HG03025 (cell line): ENCODE measurements around the gene GULP1.
"Not testable (repeated sequence)": the region's sequence is repeated elsewhere in the genome, so short reads cannot be mapped to it uniquely, and the experiment has no call there.

ENCODE experiments used
- ATAC-seq: cut with Tn5 transposase; IDR thresholded peaks from one replicate; pipeline ENCODE4 v1.9.1; 2021; ENCODE audit warnings: mild to moderate bottlenecking, moderate library complexity; ENCODE audit not compliant: unreplicated experiment, low FRiP score

Gene GULP1, protein sequence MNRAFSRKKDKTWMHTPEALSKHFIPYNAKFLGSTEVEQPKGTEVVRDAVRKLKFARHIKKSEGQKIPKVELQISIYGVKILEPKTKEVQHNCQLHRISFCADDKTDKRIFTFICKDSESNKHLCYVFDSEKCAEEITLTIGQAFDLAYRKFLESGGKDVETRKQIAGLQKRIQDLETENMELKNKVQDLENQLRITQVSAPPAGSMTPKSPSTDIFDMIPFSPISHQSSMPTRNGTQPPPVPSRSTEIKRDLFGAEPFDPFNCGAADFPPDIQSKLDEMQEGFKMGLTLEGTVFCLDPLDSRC

DNA sequence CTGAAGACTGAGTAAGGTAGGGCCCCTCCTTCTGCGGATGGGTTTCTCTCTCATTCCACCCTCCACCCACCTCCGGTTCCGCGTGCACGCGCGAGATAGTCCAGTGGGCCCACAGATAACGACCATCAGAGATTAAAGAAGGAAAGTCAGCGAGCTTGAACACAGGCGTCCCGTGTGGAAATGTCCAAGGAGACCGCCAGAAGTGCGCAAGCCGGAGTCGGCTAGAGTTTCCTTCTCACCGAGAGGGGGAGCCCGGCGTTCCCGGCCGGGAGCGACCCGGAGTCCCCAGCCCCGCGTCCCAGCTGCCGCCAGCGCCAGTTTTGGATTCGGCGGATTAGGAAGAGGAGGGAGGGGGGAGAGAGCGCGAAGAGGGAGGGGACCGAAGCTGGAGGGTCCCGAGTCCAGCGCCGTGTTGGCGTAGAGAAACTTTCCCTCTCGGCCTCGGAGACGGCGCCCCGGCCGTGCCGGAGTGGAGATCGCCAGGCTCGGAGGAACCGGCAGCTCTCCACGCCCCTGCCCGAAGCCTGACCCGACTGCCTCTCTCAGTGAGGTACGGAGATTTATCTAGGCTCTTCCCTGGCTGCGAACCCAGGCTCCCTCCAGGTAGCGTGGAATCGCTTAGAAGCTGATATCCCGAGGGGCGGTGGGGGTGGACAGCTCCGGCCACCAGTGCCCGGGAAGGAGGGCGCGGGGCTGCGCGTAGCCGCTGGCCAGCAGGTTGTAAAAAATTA, at the start of gene GULP1:
TSS of gene GULP1 (plus strand) at position 258 of the 731 bp plus-strand sequence. CDS start 185,829 bp downstream, outside the sequence.
- no peak for ATAC-seq

DNA sequence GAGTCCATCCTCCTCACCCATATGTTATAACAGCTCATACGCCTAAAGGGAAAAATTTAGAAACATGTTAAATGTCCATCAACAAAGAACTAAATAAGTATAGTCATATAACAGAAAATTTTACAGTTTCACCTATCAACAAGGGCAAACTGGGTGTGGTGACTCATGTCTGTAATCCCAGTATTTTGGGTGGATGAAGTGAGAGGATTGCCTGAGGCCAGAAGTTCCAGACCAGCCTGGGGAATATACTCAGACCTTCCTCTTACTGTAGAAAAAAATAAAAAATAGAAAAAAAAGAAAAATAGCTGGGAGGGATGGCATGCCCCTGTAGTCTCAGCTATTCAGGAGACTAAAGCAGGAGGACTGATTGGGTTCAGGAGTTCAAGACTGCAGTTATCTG, 48.3 kb upstream of the GULP1 start:
- ATAC-seq: no peak

DNA sequence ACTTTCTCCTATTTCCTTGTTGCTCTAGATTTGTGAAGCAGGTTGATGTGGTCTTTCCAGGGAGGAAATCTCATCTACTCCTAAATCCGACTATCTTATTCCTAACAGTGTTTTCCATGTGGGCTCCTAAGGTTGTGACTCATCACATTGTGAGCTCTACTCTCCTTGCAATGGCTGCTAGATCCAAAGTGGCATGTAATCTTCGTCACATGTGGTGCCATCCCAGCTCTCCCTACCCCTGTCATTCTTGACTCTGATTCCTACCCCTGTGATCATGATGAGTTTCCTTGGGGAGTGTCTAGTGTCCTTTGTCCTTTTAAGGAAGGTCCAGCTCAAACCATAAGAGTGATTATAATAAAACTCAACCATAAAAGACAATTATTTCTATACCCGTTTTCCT, 47.3 kb upstream of the GULP1 start:
- no peak for ATAC-seq

DNA sequence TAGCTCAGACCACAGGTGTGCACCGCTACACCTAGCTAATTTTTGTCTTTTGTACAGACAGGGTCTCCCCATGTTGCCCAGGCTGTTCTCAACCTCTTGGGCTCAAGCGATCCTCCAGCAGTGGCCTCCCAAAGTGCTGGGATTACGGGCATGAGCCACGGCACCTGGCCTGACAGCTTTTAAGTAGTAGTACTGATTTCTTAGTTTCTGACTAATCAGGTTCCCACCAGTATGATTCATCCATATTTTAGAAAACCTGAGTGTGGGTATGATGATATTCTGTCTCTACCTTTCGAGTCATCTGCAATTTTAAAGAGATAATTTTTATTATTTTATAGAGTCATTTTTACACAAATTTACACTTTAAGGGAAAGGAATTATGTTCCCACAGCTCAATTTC, 46.4 kb upstream of the GULP1 start:
- no peak for ATAC-seq

DNA sequence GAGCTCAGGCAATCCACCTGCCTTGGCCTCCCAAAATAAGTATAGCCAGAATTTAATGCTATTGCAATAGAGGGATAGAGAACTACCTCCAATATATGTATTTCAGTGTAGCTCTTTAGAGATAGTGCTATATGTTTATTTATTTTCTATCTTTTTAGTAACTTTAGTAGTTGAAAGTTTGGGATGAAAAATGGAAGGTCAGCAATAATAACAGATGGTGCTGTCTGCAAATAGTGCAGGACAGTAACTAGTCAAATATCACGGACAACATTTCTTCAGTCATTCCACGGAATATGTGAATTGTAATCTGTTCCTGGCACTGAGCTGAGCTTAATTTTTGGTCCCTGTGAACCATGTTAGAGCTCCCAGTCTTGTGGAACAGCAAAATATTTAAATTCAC, 43.2 kb upstream of the GULP1 start:
- no peak for ATAC-seq

DNA sequence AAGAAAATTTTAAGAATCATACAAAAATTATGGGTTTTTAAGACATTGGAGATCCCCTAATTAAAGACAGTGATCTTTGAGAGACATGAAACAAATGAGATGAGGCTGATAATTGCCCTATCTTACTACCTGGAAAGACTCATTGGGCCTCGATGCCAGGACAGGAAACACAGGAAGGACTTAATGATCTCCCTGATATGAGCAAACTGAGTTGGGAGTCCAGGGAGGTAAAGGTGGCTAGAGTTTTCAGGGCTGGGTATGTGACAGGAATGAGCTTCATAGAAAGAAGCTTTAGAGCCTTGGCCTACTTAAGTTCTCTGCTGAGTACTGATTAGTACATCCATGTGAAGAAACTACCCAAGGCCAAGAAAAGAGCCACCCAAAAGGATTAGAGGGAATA, 40.6 kb upstream of the GULP1 start:
- ATAC-seq: no peak

DNA sequence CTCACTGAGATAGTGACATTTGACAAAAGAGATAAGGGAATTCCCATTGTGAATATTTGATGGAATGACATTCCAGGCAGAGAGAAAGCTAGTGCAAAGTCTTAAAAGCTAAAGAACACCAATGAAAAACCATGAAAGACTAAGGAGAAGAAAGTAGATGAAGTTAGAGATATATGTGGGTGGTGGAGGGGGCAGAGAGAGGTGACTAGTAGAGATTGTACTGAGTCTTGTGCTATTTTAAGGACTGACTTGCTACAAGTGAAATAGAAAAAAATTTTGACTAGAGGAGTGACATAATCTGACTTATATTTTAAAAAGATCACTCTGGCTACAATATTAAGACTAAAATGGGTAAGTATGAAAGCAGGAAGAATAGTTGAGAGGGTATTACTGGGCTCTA, 35.3 kb upstream of the GULP1 start:
- peak; percentile 75 for ATAC-seq

DNA sequence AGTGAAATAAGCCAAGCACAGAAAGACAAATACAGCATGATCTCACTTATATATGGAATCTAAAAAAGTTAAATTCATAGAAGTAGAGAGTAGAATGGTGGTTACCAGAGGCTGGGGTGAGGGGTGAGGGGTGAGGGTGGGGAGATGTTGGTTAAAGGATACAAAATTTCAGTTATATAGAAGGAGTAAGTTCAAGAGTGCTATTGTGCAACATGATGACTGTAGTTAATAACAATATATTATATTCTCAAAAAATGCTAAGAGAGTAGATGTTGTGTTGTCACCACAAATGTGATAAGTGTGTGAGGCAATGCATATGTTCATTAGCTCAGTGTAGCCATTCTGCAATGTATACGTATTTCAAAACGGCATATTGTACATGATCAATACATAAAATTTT, 26.4 kb upstream of the GULP1 start:
- no peak for ATAC-seq

DNA sequence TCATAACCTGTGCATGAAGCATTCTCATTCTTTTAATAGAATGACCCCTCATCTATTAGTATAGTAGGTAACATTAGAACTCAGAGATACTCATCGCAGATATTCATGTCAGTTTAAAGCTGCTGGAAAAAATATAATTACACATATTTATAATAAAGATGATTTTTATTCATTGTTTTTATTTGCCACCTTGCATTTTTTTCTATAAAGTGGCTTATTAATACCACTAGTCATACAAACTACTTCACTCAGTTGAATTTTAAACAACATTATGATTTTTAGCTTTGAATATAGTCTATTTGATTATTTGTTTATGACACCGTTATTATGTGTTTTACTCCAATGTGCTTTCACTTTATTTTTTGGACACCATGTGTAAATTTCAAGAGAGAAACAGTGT, 23.9 kb upstream of the GULP1 start:
- ATAC-seq: no peak

DNA sequence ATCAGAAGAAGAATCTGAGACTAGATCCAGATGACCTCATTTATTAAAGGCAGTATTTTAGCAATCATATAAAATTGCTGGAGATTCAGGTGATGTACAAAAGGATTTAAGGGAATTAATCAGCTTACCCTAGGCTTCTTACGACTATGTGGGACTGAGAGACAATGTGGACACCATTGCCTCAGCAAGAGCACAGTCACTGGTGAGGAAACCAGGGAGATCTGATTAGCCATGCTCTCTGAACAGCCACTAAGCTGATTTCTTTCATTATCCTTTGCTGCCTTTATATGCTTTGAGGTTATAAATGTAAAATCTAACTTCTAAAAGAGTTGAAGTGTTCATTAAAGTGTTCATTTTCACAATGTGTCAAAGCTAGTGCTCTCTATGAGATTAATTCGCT, 22.7 kb upstream of the GULP1 start:
- ATAC-seq: no peak

DNA sequence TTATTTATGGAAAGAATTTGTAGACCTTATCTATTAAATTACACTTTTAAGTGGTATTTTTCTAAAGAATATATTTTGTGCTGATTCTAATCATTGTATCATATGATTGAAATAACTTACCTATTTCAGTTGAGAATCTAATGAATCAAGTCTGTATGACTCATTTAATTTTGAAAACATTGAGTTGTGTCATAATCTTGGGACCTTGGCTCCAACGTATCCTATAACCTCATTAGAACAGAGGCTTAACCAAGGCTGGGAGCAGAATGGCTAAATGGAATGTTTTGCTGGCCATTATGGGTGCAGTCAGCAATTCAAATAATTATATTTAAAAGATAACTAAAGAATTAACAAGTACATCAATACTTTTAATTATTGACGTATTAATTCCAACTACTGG, 19.6 kb upstream of the GULP1 start:
- no peak for ATAC-seq

DNA sequence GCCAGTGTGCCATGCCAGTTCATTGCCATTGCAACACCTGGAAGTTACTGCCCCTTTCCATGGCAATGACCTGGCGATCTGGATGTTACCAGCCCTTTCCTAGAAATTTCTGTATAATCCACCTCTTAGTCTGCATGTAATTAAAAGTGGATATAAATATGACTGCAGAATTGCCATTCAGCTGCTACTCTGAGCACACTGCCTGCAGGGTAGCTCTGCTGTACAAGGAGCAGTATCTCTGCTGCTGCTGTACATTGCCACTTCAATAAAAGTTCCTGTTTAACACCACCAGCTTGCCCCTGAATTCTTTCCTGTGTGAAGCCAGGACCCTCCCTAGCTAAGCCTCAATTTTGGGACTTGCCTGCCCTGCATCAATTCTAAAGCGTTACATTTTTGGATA, 17.4 kb upstream of the GULP1 start:
- ATAC-seq: no peak

DNA sequence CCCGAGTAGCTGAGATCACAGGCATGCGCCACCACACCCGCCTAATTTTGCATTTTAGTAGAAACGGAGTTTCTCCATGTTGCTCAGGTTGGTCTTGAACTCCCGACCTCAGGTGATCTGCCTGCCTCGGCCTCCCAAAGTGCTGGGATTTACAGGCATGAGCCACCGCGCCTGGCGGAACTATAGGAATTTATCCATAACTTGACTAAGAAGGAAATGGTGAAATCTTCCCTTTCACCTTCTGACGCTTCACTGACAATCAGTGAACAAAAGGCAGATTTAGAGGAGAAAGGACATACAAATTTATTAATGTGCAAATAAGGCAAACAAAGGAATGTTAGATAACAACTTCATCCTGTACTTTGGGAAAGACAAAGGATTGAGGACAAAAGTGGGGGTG, 15.4 kb upstream of the GULP1 start:
- ATAC-seq: no peak

DNA sequence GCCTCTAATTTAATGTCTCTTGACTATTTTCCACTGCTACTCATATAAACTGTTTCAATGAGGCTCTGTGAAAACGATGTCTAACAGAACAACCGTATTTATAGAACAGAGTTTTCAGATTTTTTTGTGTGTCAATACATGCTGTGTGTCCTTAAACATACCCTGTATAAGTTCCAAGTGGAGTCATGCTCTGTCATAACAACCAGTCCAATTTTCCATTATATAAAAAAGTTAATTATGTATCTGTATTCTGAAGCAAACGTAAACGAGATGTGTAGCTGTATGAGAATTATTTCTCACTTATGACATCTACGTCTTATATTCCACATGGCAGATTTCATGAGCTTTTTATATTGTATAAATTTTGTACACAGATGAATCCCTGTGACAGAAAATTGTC, 13.9 kb upstream of the GULP1 start:
- no peak for ATAC-seq

DNA sequence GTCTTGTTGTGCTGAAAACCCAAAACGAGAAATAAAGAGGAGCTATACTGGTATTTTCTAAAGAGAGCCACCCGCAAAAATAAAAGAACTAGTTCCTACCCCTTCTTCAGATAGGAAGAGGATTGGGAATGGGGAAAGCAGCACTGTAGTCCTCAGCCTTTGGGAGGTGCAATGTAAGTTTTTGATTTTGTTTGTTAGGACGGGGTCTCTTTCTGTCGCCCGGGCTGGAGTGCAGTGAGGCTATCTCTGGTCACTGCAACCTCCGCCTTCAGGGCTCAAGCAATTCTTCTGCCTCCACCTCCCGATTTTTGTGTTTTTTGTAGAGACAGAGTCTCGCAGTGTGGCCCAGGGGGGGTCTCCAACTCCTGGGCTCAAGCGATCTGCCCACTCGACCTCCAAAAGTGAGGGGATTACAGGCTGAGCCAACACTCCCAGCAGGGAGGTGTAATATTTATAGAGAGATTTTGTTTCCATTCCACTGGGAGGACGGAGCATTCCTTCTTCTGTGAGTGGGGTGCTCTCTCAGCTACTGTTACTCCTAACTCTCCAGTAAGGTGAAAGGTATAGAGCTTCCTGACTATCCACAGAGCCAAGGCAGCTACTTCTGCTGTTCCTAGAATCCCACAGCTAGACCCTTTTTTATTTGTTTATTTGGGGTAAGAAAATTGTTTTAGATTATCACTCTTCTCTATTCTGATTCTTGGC, 13.1 kb upstream of the GULP1 start:
- no peak for ATAC-seq

DNA sequence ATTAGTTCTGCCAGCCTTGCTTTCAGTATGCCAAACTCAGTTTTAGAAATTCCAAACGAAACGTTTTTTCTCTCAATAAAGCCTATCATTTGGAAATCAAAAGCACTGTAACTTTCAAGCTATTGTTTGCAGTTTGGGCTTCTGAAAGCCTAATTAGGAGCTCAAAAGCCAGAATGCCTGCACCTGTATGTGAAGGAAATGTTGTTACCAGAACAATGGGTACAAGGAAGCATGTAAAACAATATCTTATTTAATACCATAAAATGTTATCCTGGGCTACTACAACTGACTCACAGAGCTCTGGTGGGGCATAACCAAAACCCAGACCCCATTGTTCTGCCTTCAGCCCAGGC, 12.6 kb upstream of the GULP1 start:
- ATAC-seq: no peak

DNA sequence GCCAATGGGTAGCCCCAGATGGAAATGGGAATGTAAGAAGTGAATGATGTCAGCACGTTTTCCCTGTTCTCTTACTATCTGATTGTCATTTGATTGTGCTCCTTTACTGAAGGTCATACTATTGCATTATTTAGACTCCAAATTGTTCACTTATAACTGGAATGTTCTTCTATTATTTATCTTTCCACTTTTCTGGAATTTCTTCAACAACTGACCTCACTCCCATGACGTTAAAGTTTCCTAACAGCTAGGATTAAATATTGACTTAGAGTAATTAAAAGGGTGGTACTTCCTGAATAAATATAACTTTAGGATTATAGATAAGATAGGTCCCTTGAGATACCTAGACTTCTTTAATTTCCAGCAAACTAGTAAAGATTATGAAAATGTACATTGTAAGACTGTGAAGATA, 10.9 kb upstream of the GULP1 start:
- no peak for ATAC-seq

DNA sequence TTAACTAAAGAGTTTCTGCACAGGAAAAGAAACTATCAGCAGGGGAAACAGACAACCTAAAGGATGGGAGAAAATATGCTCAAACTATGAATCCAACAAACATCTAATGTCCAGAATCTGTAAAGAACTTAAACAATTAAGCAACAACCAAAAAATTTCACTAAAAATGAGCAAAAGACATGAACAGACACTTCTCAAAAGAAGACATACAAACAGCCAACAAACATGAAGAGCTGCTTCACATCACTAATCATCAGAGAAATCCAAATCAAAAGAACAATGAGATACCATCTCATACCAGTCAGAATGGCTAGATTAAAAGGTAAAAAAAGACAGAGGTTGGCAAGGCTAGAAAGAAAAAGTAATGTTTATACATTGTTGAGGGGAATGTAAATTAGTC, 8.8 kb upstream of the GULP1 start:
- no peak for ATAC-seq

DNA sequence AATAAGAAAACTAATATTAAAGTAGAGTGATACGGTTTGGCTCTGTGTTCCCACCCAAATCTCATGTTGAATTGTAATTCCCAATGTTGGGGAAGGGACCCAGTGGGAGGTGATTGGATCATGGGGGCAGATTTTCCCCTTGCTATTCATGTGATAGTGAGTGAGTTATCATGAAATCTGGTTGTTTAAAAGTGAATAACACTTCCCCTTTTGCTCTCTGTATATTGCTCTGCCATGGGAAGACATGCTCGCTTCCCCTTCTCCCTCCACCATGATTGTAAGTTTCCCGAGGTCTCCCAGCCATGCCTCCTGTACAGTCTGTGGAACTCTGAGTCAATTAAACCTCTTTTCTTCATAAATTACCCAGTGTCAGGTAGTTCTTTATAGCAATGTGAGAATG, 7.4 kb upstream of the GULP1 start:
- ATAC-seq: not testable (repeated sequence)

DNA sequence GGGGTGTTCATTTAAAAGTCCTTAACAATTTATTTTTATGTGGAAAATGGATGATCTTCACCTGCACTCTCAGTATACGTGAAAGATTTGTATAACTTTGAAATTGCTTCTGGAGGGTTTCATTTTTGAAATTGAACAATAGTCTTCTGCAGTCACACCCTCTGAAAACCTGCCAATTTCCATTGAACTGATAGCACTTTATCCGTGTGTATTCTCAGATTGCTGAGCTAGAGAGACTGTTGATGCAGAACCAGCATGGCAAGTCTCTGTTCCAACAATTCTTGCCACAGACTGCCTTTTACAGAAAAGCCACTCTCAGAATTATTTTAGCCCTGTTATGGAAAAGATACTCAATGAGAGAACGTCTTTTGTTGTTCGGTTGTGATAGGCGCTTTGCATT, 6.6 kb upstream of the GULP1 start:
- ATAC-seq: no peak

DNA sequence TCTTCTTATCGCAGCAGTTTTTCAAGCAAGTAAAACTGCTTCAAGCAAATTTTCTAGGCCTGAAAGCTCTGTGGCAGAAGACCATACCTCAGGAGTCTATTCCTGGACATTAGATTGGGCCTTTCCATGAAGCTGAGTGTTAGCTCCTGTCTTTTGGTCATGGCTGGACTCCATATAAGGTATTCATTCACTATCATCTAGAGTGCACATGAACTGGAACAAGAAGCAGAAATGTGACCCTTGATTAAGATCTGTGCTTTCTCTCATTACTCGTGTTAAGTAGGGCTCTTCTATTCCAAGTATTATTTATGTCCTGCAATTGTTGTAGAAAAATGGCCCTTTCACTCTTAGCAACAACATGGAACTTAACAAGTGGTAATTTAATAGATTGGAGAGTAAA, 5.9 kb upstream of the GULP1 start:
- ATAC-seq: no peak

DNA sequence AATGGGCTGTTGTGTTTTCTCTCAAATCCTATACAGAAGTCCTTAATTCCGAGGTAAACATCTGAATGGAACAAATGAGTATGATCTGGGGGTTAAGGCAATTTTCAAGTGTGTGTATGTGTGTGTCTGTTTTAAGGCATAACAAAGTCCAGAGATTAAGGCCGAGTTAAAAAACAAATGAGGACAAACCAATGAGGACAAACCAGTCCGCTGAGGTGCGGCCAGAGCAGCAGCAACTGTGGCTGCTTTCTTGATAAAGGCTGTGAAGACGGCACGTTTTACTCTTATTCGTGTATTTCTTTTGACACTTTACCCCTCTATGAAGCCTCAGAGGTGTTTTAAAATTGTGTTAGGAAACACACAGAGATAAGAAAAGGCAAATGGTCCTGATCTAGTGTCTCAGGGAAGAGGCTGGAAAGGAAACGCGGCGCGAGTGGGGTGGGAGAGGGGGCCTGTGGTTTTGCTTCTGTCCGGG, 495 bp upstream of the GULP1 start:
- ATAC-seq: no peak
